GM12878 (cell line): Measurements from ENCODE around the gene ANHX.

Experiments used
- CEBPB ChIP-seq, 2 experiments: fragments of 150-350 bp in 1 of 2; IDR thresholded peaks; 2 replicates each; pipeline ENCODE4 v1.6.1; 2012 to 2014; ENCODE audit warnings: low read depth in 2 of 2, low read length in 2 of 2, borderline replicate concordance in 1 of 2, inconsistent platforms in 1 of 2
- EP300 ChIP-seq, 2 experiments: fragments of 150-350 bp in 1 of 2; IDR thresholded peaks; 2 replicates each; pipeline ENCODE4 v1.6.1; 2011 to 2012; ENCODE audit warnings: low read depth in 2 of 2, low read length in 2 of 2, borderline replicate concordance in 1 of 2, improper control_type of control experiment in 1 of 2, inconsistent platforms in 1 of 2; ENCODE audit not compliant: control insufficient read depth in 1 of 2
- EZH2 ChIP-seq: IDR thresholded peaks from 2 replicates; pipeline ENCODE4 v1.6.1; 2012; ENCODE audit warnings: low read depth, mild to moderate bottlenecking, control low read depth, inconsistent platforms, low read length, borderline replicate concordance; ENCODE audit not compliant: control insufficient read depth
- HCFC1 ChIP-seq: fragments of 150-350 bp; IDR thresholded peaks from 2 replicates; pipeline ENCODE4 v1.6.1; 2014; ENCODE audit warnings: low read length
- KDM1A ChIP-seq: fragments of 200-600 bp; sonication (generic); IDR thresholded peaks from 2 replicates; pipeline ENCODE4 v1.6.1; 2016; ENCODE audit warnings: borderline replicate concordance
- POLR2A ChIP-seq: IDR thresholded peaks from 2 replicates; pipeline ENCODE4 v1.6.1; 2011; ENCODE audit warnings: low read depth, mild to moderate bottlenecking, low read length
- RAD21 ChIP-seq: IDR thresholded peaks from 2 replicates; pipeline ENCODE4 v1.6.1; 2011; ENCODE audit warnings: mild to moderate bottlenecking, low read depth, low read length, moderate library complexity; ENCODE audit not compliant: insufficient read depth
- RCOR1 ChIP-seq: conservative IDR thresholded peaks from 2 replicates; pipeline ENCODE4 v1.6.1; 2012; ENCODE audit warnings: low read depth, low read length, improper control_type of control experiment
- SIN3A ChIP-seq: IDR thresholded peaks from 2 replicates; pipeline ENCODE4 v1.6.1; 2012; ENCODE audit warnings: low read depth, low read length, improper control_type of control experiment
- SP1 ChIP-seq: IDR thresholded peaks from one replicate; pipeline ENCODE4 v1.6.1; 2011; ENCODE audit warnings: low read depth, low read length
- SPI1 ChIP-seq: IDR thresholded peaks from 2 replicates; pipeline ENCODE4 v1.6.1; 2011; ENCODE audit warnings: low read depth, mild to moderate bottlenecking, low read length, moderate library complexity, borderline replicate concordance; ENCODE audit not compliant: insufficient read depth
- ZBTB40 ChIP-seq: fragments of 450-650 bp; IDR thresholded peaks from 2 replicates; pipeline ENCODE4 v1.6.1; 2016; ENCODE audit warnings: mild to moderate bottlenecking, moderate library complexity, borderline replicate concordance
- ZNF274 ChIP-seq: IDR thresholded peaks from one replicate; pipeline ENCODE4 v1.8.0; 2011; ENCODE audit not compliant: insufficient read length, insufficient read depth

- TF ChIP-seq SPI1 (no peak), EP300 (IDR thresholded peaks at IDR 0.05; ENCODE audit: borderline replicate concordance in 1 of 2, control insufficient read depth in 1 of 2, low read depth in 2 of 2, low read length in 2 of 2) (no peak), ZNF274 (no peak), ZBTB40 (no peak), CEBPB (IDR thresholded peaks at IDR 0.05; ENCODE audit: borderline replicate concordance in 1 of 2, low read depth in 2 of 2, low read length in 2 of 2) (no peak), RCOR1 (no peak), SIN3A (no peak), RAD21 (no peak), KDM1A (no peak), EZH2 (no peak), POLR2A (no peak), HCFC1 (no peak), SP1 (no peak)
Measured at GRCh38 chr12:133192847-133193246, 42.8 kb downstream of the ANHX start.
